HepG2 (cell line): ENCODE data around the gene AP3M1. TPM values are rescaled to one million over a fixed set of nuclear protein-coding genes. Genes with fewer than 3 reads are reported as not detected.
A peak's percentile ranks its signal among the peaks of the same experiment; 100 is the strongest.

Source experiments
- HES4 ChIP-seq: sonication (generic); formaldehyde crosslinking; IDR thresholded peaks from 2 replicates; pipeline ENCODE4 v1.9.0; 2021; ENCODE audit warnings: mild to moderate bottlenecking, missing genetic modification reagents, borderline replicate concordance
- NFE2 ChIP-seq: sonication (generic); formaldehyde crosslinking; IDR thresholded peaks from 2 replicates; pipeline ENCODE4 v1.4.0; 2020; ENCODE audit warnings: missing genetic modification reagents
- RAD21 ChIP-seq: fragments of 450-650 bp; formaldehyde crosslinking; IDR thresholded peaks from 2 replicates; pipeline ENCODE4 v1.5.0; 2020; ENCODE audit warnings: mild to moderate bottlenecking
- ZNF20 ChIP-seq: sonication (generic); formaldehyde crosslinking; IDR thresholded peaks from 2 replicates; pipeline ENCODE4 v1.4.0; 2020; ENCODE audit warnings: mild to moderate bottlenecking, moderate library complexity, missing genetic modification reagents
- ZNF251 ChIP-seq: sonication (generic); formaldehyde crosslinking; IDR thresholded peaks from 2 replicates; pipeline ENCODE4 v1.9.0; 2021; ENCODE audit warnings: mild to moderate bottlenecking, missing genetic modification reagents
- ZSCAN9 ChIP-seq: IDR thresholded peaks from 2 replicates; pipeline ENCODE4 v1.6.1; 2016; ENCODE audit warnings: borderline replicate concordance
- polyA plus RNA-seq, 8 experiments: library from polyadenylated mRNA; depleted of rRNA in 3 of 8; stranded (reverse) in 7 of 8; unstranded in 1 of 8; fragments of >200 nt; fragmentation: Illumina TruSeq in 4 of 8; extraction: Trizol in 4 of 8; gene quantifications; 2 replicates each; pipeline versions ENCODE4 v1.2.1 to v1.2.3, GENCODE V29; 2011 to 2016; ENCODE audit warnings: low read depth in 4 of 8, missing spikeins in 1 of 8, mixed read lengths in 1 of 8; ENCODE audit not compliant: insufficient read depth in 1 of 8
- total RNA-seq, 5 experiments: library from RNA; depleted of rRNA; stranded (reverse); fragments of >200 nt; fragmentation: Illumina TruSeq; extraction: Trizol; gene quantifications; 2 replicates each; pipeline ENCODE4 v1.2.3, GENCODE V29; 2016; ENCODE audit warnings: low read depth in 1 of 5
- TF ChIP-seq, protein P1 (sequence below): sonication (generic); formaldehyde crosslinking; IDR thresholded peaks from 2 replicates; pipeline ENCODE4 v1.5.0; 2020; ENCODE audit warnings: missing genetic modification reagents
- TF ChIP-seq, protein P2 (sequence below): sonication (generic); formaldehyde crosslinking; IDR thresholded peaks from 2 replicates; pipeline ENCODE4 v1.4.0; 2020; ENCODE audit warnings: missing genetic modification reagents, mild to moderate bottlenecking, borderline replicate concordance
- TF ChIP-seq, protein P3 (sequence below): sonication (generic); formaldehyde crosslinking; IDR thresholded peaks from 2 replicates; pipeline ENCODE4 v1.4.0; 2020; ENCODE audit warnings: missing genetic modification reagents
- TF ChIP-seq, protein P4 (sequence below): sonication (generic); formaldehyde crosslinking; IDR thresholded peaks from 2 replicates; pipeline ENCODE4 v1.5.1; 2020; ENCODE audit warnings: mild to moderate bottlenecking, moderate library complexity, missing genetic modification reagents
- TF ChIP-seq, protein P5 (sequence below): sonication (generic); formaldehyde crosslinking; IDR thresholded peaks from 2 replicates; pipeline ENCODE4 v1.9.0; 2022; ENCODE audit warnings: low read depth, missing genetic modification reagents
- TF ChIP-seq, protein P6 (sequence below): sonication (generic); formaldehyde crosslinking; IDR thresholded peaks from 2 replicates; pipeline ENCODE4 v1.4.0; 2020; ENCODE audit warnings: mild to moderate bottlenecking, missing genetic modification reagents

Gene AP3M1
- total and polyA plus RNA-seq, 2 of the 13 experiments (the other 11 are each of a cell fraction or from before 2014, with no cell fraction given): 29.0 to 31.6 TPM

DNA sequence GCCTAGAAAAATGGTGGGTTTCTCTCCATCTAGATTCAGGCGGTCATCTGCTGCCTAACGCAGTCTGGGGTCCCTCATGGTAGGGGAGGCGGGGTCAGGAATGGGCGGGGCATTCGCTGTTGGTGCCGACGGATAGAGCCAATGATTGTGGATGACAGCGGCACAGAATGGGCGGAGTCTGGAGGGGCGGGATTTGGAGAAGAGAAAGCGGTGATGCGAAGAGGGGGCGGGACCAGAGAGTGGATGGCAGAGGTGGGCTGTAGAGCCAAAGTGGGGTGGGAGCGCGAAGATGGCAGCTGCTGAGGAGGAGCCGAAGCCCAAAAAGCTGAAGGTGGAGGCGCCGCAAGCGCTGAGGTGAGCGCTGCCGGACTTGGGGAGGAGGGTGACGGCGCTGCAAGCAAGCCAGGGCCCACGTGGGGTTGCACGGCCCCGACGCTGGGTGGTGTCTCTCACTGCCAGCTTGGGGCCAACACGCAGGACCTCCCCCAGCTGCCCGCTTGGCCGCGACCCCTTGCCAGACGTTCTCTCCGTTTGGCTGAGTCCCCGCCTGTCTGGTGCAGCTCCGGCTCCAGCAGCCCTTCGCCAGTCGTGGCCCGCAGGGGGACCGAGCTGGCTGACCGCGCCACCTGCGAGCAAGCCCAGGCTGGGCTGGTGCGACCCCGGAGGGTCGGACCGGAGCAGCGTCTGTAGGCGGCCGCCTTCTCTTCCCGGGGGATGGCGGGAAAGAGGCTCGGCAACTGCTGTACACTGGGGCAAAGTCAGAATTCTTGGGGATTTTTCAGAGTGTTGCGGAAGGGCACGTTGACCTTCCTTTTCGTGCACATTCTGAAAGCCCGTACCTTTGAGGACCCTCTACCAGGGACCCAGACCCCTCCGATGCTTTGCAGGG, 606 bp upstream of the AP3M1 start, which contains the start of gene ADK (continued):
- TF ChIP-seq, protein P1, sequence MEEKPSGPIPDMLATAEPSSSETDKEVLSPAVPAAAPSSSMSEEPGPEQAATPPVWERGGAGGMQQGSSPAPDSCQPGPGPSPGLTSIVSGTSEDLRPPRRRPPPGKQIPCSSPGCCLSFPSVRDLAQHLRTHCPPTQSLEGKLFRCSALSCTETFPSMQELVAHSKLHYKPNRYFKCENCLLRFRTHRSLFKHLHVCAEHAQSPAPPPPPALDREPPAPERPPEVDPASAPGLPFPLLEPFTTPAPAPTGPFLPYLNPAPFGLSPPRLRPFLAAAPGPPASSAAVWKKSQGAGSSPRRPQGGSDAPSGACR: peak; percentile 29; the same call in 1 of the 2 replicates
- TF ChIP-seq, protein P2, sequence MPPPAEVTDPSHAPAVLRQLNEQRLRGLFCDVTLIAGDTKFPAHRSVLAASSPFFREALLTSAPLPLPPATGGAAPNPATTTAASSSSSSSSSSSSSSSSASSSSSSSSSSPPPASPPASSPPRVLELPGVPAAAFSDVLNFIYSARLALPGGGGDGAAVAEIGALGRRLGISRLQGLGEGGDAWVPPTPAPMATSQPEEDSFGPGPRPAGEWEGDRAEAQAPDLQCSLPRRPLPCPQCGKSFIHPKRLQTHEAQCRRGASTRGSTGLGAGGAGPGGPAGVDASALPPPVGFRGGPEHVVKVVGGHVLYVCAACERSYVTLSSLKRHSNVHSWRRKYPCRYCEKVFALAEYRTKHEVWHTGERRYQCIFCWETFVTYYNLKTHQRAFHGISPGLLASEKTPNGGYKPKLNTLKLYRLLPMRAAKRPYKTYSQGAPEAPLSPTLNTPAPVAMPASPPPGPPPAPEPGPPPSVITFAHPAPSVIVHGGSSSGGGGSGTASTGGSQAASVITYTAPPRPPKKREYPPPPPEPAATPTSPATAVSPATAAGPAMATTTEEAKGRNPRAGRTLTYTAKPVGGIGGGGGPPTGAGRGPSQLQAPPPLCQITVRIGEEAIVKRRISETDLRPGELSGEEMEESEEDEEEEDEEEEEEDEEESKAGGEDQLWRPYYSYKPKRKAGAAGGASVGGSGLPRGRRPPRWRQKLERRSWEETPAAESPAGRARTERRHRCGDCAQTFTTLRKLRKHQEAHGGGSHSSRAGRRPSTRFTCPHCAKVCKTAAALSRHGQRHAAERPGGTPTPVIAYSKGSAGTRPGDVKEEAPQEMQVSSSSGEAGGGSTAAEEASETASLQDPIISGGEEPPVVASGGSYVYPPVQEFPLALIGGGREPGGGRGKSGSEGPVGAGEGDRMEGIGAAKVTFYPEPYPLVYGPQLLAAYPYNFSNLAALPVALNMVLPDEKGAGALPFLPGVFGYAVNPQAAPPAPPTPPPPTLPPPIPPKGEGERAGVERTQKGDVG: no peak
- TF ChIP-seq HES4 (CRISPR knock-in tag) (0 out of 2 replicates have a peak, but pooled peaks have one; percentile 54), ZNF20 (CRISPR knock-in tag) (no peak), RAD21 (peak; percentile 58), NFE2 (CRISPR knock-in tag) (no peak), ZSCAN9 (0 out of 2 replicates have a peak, but pooled peaks have one; percentile 19), ZNF251 (0 out of 2 replicates have a peak, but pooled peaks have one; percentile 72)
- TF ChIP-seq, protein P3, sequence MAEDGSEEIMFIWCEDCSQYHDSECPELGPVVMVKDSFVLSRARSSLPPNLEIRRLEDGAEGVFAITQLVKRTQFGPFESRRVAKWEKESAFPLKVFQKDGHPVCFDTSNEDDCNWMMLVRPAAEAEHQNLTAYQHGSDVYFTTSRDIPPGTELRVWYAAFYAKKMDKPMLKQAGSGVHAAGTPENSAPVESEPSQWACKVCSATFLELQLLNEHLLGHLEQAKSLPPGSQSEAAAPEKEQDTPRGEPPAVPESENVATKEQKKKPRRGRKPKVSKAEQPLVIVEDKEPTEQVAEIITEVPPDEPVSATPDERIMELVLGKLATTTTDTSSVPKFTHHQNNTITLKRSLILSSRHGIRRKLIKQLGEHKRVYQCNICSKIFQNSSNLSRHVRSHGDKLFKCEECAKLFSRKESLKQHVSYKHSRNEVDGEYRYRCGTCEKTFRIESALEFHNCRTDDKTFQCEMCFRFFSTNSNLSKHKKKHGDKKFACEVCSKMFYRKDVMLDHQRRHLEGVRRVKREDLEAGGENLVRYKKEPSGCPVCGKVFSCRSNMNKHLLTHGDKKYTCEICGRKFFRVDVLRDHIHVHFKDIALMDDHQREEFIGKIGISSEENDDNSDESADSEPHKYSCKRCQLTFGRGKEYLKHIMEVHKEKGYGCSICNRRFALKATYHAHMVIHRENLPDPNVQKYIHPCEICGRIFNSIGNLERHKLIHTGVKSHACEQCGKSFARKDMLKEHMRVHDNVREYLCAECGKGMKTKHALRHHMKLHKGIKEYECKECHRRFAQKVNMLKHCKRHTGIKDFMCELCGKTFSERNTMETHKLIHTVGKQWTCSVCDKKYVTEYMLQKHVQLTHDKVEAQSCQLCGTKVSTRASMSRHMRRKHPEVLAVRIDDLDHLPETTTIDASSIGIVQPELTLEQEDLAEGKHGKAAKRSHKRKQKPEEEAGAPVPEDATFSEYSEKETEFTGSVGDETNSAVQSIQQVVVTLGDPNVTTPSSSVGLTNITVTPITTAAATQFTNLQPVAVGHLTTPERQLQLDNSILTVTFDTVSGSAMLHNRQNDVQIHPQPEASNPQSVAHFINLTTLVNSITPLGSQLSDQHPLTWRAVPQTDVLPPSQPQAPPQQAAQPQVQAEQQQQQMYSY (CRISPR knock-in tag): no peak
- TF ChIP-seq, protein P4, sequence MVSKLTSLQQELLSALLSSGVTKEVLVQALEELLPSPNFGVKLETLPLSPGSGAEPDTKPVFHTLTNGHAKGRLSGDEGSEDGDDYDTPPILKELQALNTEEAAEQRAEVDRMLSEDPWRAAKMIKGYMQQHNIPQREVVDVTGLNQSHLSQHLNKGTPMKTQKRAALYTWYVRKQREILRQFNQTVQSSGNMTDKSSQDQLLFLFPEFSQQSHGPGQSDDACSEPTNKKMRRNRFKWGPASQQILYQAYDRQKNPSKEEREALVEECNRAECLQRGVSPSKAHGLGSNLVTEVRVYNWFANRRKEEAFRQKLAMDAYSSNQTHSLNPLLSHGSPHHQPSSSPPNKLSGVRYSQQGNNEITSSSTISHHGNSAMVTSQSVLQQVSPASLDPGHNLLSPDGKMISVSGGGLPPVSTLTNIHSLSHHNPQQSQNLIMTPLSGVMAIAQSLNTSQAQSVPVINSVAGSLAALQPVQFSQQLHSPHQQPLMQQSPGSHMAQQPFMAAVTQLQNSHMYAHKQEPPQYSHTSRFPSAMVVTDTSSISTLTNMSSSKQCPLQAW (CRISPR knock-in tag): no peak
- TF ChIP-seq, protein P5, sequence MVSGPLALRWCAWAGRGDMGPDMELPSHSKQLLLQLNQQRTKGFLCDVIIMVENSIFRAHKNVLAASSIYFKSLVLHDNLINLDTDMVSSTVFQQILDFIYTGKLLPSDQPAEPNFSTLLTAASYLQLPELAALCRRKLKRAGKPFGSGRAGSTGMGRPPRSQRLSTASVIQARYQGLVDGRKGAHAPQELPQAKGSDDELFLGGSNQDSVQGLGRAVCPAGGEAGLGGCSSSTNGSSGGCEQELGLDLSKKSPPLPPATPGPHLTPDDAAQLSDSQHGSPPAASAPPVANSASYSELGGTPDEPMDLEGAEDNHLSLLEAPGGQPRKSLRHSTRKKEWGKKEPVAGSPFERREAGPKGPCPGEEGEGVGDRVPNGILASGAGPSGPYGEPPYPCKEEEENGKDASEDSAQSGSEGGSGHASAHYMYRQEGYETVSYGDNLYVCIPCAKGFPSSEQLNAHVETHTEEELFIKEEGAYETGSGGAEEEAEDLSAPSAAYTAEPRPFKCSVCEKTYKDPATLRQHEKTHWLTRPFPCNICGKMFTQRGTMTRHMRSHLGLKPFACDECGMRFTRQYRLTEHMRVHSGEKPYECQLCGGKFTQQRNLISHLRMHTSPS (CRISPR knock-in tag): peak; percentile 83
- TF ChIP-seq, protein P6, sequence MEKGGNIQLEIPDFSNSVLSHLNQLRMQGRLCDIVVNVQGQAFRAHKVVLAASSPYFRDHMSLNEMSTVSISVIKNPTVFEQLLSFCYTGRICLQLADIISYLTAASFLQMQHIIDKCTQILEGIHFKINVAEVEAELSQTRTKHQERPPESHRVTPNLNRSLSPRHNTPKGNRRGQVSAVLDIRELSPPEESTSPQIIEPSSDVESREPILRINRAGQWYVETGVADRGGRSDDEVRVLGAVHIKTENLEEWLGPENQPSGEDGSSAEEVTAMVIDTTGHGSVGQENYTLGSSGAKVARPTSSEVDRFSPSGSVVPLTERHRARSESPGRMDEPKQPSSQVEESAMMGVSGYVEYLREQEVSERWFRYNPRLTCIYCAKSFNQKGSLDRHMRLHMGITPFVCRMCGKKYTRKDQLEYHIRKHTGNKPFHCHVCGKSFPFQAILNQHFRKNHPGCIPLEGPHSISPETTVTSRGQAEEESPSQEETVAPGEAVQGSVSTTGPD: peak; percentile 13; the same call in 1 of the 2 replicates
